Jurkat, Clone E6-1 (cell line): ENCODE results near the gene KIF17.
"Not testable (repeated sequence)": the region's sequence is repeated elsewhere in the genome, so short reads cannot be mapped to it uniquely, and the experiment has no call there.

Experiments
- DNase-seq: peaks from one replicate; pipeline ENCODE4 v3.0.0-alpha.2; 2011; ENCODE audit warnings: low read depth, low spot score
- H3K4me3 ChIP-seq: 2 replicates; pipeline ENCODE4 v1.5.1; 2011; ENCODE audit warnings: mild to moderate bottlenecking, low read length, control low read depth, moderate library complexity

Gene KIF17

DNA sequence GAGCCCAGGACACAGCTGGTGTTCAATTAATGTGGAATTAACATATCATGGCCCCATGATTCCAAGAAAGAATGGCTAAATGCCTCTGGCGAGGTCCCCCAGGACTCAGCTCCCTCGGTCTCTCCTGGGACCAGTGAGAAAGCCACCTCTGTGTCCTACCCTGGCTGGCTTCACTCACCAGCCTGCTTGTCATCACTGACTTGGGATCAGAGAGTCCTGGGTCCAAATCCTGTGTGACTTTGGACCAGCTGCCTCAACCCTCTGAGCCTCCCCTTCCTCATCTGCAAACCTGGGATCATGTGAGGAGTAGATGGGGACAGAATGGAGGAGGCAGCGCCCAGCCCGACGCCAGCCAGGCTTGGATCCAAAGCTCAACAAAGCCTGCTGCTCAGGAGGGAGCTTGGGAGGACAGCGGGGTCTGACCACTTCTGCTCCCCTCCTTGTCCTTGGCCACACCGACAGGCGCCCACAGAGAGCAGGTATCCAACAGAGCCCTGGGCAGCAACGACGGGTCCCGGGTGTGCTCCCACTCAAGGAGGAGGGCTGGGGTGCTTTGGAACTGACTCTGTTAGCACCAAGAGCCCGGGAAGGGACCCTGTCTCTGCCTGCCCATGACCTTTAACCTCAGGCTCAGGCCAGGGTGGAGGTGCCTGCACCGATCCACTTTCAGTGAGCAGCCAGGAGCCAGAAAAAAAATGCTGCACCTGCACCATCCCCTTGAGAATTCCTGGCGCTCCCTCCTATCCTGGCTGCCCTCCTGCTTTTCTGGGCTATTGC is 11.5 kb upstream of the KIF17 start:
- DNase-seq = no peak
- no peak overlapping the region for H3K4me3 ChIP-seq

DNA sequence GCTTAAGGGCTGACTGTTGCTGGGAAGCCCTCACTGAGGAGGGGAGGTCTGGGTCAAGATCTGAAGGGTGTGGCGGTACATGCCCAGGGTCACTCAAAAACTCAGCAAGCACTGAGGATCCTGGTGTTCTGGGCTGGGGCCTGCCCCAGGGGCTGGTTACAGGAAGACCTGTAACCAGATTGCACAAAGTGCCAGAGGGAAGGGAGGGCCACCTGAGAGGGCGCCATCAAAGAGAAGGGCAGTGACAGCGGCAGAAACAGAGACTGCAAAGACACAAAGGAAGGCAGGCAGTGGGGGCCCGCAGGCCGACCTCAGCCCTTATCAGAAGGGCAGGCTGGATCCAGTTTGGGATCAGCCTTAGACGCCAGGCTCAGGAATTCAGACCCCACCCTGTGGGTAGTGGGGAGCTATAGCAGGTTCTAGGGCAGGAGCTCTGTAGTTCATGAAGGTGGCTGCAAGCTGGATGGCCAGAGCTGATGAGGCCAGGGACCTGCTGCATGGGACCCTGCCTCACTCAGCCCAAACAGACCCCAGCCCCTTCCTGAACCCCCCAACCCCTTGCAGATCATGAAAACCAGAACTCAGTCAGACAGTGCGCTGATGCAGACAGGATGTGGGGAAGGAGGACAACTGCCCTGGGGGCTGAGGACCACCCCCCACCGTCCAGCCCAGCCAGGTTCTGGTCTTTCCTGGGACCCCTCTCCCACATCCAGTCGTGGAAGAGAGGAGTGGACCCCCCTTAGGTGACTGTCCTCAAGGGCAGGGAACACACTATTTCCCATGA is 10.8 kb upstream of the KIF17 start:
- DNase-seq = no peak
- H3K4me3 ChIP-seq = no peak overlapping the region

DNA sequence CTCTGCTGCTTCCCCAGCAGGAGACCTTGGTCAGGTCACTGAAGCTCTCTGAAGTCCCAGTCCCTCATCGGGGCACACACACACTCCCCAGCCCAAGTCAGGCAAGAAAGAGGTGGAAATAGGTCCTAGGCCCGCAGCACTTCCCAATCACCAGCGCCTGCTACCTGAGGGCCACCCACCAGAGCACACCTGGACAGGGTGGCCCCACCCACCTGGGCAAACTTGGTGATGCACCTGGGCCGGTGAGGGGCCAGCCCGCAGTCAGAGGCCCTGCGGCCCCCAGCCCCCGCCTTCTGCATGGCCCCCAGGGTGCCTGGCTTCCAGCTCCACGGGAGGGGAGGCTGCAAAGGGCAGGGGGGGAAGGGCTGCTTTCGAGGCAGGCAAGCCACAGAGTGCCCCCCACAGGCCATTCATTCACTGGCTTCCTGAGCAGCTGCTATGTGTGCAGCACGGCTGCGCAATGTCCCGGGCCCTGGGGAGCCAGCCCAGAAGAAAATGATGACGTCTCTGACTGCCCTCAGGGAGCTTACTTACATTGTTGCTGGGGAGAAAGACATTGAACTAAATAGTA is 10.0 kb upstream of the KIF17 start:
- no peak overlapping the region for H3K4me3 ChIP-seq
- no peak for DNase-seq

- no peak overlapping the region for H3K4me3 ChIP-seq
- no peak for DNase-seq
These were observed 9.3 kb upstream of the KIF17 start for GRCh38 chr1:20726932-20727745.

- DNase-seq = no peak
- no peak overlapping the region for H3K4me3 ChIP-seq
These were observed 8.5 kb upstream of the KIF17 start for GRCh38 chr1:20726118-20726911.

GRCh38 chr1:20725189-20726117 is 7.6 kb upstream of the KIF17 start:
- no peak for DNase-seq
- no peak overlapping the region for H3K4me3 ChIP-seq

GRCh38 chr1:20724364-20725188 is 6.8 kb upstream of the KIF17 start:
- DNase-seq = no peak
- H3K4me3 ChIP-seq = no peak overlapping the region

- H3K4me3 ChIP-seq = no peak overlapping the region
- DNase-seq = no peak
These were observed 5.9 kb upstream of the KIF17 start for GRCh38 chr1:20723537-20724363.

DNA sequence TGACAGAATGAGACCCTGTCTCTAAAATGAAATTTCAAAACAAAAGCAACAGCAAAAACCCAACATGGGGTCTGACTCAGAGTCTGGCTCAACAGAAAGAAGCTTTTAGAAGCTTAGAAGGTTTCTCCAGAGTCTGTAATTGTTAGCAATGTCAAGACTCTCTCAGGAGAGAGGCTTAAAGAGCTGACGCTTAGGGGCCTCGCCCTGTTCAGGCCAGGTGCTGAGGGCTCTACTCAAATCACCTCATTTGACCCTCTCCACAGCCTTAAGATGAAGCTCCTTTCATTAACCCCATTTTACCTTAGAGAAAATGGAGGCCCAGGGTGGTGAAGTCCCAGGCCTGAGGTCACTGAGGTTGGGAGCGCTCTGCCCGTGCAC is 5.3 kb upstream of the KIF17 start:
- H3K4me3 ChIP-seq = no peak overlapping the region
- DNase-seq = no peak

DNA sequence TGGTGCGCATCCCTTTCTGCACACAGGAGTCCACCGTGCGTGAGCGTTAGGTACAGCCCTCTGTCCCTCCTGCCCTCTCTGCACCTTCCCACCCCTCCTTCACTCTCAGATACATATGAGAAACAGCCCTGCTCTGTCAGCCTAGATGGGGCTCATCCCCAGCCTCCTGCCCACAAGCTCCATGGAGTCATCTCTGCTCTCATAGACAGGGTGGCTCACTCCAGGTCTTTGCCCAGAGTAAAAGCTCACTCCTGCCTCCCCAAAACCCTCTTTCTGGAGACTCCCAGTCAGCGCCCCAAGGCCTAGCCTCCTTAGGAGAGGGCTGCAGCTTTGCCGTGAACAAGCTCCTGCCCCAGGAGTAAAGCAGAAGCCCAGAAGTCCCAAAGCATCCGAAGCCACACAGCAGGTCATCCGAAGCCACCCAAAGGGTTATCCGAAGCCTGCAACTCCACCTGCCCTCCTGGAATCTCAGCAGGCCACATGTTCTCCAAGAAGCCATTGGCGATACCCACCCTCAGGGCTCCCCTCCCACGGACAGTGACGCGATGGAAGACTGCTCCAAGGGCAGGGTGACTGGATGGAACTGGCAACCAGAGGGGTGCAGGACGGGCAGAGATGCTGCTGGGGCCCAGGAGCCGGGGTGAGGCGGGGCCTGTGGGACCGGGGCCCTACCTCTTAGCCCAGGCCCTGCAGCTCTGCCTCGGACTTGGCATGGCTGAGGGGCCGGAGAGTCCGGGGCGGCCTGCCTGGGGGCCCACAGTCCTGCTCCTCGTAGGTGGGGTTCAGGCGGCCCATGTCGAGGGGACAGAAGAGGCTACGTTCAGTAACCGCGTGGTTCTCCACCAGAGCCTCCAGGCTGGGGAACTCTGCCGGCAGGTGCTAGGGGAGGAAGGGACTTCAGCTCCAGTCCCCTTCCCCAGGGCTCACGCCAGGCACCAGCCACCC is 3.6 kb upstream of the KIF17 start:
- no peak for DNase-seq

GRCh38 chr1:20720631-20721091 is 2.9 kb upstream of the KIF17 start:
- no peak for DNase-seq
- H3K4me3 ChIP-seq = no peak overlapping the region

More for the DNA sequence above, 3.6 kb upstream of the KIF17 start:
- no peak overlapping the region for H3K4me3 ChIP-seq

DNA sequence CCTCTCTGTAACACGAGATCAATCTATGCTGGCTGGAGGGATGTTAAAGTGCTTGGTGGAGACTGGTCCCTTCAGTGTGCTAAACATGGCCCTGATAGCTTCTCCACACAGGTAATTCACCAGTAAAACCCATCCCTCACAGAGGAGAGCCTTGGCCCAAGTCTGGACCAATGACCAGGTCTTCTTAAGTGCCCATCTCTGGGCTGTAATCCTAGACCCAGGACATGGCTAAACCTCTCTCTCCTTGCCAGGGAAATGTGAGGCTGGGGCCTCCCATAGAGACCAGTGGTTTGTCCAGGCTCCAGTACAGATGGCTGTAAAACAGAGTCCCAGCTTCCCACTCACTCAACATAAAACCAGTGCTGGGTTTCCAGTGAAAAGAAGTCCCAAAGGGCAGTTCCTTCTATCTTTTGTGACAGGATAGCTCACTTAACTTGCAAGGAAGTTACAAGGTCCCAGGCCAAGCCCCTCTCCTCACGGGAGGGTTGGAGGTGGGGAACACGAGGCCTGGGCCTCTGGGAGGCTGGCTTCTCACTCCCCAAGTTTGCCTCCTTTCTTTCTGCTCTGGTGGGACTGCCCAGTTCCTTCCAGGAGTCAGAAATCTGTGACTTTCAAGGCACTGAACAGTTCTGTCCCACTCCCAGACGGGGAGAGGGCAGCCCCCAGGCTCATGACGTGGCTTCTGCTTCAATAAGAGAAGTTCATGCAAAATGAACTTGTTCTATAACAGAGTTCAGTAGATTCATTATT is 2.2 kb upstream of the KIF17 start:
- no peak for DNase-seq
- no peak overlapping the region for H3K4me3 ChIP-seq

DNA sequence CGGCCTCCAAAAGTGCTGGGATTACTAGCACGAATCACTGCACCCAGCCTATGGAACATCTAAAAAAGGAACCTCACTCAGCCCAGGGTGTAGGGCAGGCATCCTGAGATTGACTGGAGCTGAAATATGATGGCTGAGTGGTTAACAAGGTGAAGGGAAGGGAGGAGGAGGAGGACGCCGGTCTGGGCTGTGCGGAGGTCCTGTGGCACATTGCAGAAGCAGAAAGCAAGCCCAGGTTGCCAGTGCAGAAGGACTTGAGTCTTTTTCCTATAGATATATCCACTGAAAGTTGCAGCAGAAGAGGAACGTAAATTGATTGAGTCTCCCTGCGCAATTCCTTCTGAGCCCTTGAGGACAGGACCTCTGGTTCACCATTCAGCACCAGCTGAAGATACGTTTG is 1.5 kb upstream of the KIF17 start:
- DNase-seq = no peak
- no peak overlapping the region for H3K4me3 ChIP-seq

- not testable (repeated sequence) for H3K4me3 ChIP-seq
These were observed 606 bp upstream of the KIF17 start for GRCh38 chr1:20718343-20718882.

More at GRCh38 chr1:20718343-20718882, 606 bp upstream of the KIF17 start:
- DNase-seq = not testable (repeated sequence)
